Neutrophil (primary cell): ENCODE results near the gene UCN.

ENCODE experiments used
- H3K27ac ChIP-seq: fragments of 200-600 bp; sonication (generic); 2 replicates; pipeline ENCODE4 v1.5.1; 2016; ENCODE audit warnings: mild to moderate bottlenecking, moderate library complexity
- H3K27me3 ChIP-seq: fragments of 200-600 bp; sonication (generic); 2 replicates; pipeline ENCODE4 v1.6.0; 2016; ENCODE audit warnings: mild to moderate bottlenecking
- H3K36me3 ChIP-seq: fragments of 200-600 bp; sonication (generic); 2 replicates; pipeline ENCODE4 v1.5.1; 2017
- H3K4me1 ChIP-seq, 2 experiments: fragments of 200-600 bp in 1 of 2; sonication (generic) in 1 of 2; 1 replicate in 1 of 2; 2 replicates in 1 of 2; pipeline versions ENCODE4 v1.5.1 to v1.6.1; 2013 to 2016; ENCODE audit warnings: low read depth in 1 of 2, low read length in 1 of 2, mild to moderate bottlenecking in 1 of 2, moderate library complexity in 1 of 2; ENCODE audit not compliant: control insufficient read depth in 1 of 2, insufficient read depth in 1 of 2
- H3K4me3 ChIP-seq, 2 experiments: fragments of 200-600 bp in 1 of 2; sonication (generic) in 1 of 2; 1 replicate in 1 of 2; 2 replicates in 1 of 2; pipeline ENCODE4 v1.5.1; 2013 to 2016; ENCODE audit warnings: low read depth in 1 of 2, low read length in 1 of 2, mild to moderate bottlenecking in 1 of 2, moderate library complexity in 1 of 2
- H3K9me3 ChIP-seq: fragments of 200-600 bp; sonication (generic); 2 replicates; pipeline ENCODE4 v1.5.1; 2016
- TF ChIP-seq, protein P1 (sequence below): fragments of 200-600 bp; sonication (generic); IDR thresholded peaks from 2 replicates; pipeline ENCODE4 v1.5.1; 2016; ENCODE audit warnings: antibody characterized with exemption

The UCN gene

DNA sequence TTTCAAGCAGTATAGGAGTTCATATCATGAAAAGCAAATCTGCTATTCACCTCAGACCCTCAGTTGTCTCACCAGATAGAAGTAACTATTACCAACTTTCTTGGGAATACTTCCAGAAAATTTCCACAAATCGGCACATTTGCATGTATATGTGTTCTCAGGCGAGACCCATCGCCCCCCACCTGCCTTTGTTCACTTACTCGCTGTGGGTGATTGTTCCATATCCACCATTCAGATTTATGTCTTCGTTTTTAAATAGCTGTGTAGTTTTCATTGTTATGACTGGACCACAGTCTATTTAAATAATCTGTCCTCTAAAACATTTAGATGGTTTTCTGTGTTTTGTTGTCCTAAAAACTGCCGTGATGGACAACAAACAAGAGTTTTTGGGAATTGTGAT, 22.8 kb downstream of the UCN start:
- Histone ChIP-seq H3K27ac (no peak overlapping the region), H3K9me3 (no peaks in the 10 kb centered on the region), H3K4me1 (no peaks in the 10 kb centered on the region), H3K36me3 (no peaks in the 10 kb centered on the region), H3K27me3 (peaks cover 31% of the 10 kb centered on the region), H3K4me3 (no peak overlapping the region)
- TF ChIP-seq, protein P1, sequence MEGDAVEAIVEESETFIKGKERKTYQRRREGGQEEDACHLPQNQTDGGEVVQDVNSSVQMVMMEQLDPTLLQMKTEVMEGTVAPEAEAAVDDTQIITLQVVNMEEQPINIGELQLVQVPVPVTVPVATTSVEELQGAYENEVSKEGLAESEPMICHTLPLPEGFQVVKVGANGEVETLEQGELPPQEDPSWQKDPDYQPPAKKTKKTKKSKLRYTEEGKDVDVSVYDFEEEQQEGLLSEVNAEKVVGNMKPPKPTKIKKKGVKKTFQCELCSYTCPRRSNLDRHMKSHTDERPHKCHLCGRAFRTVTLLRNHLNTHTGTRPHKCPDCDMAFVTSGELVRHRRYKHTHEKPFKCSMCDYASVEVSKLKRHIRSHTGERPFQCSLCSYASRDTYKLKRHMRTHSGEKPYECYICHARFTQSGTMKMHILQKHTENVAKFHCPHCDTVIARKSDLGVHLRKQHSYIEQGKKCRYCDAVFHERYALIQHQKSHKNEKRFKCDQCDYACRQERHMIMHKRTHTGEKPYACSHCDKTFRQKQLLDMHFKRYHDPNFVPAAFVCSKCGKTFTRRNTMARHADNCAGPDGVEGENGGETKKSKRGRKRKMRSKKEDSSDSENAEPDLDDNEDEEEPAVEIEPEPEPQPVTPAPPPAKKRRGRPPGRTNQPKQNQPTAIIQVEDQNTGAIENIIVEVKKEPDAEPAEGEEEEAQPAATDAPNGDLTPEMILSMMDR: no peak

DNA sequence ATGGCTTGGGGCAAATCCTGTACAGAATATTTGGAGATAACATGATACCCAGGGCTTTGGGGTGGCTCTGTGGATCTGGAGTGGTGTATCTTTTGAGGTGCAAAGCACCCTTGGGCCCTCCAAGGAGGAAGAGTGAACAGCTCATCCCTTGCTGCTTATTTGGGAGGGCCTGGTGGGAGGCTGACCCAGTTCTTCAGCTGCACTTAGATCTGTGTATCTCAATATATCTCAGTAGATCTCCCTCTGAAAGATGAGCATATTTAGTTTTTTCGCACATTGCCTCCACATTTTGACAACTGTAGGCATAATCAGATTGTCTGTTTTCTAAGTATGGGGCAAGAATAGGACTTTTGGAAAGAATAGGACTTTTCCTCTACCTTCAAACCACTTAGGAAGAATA, 23.2 kb downstream of the UCN start:
- H3K36me3 ChIP-seq: no peaks in the 10 kb centered on the region
- peaks cover 27% of the 10 kb centered on the region for H3K27me3 ChIP-seq
- no peak overlapping the region for H3K4me3 ChIP-seq
- H3K4me1 ChIP-seq: no peaks in the 10 kb centered on the region
- no peaks in the 10 kb centered on the region for H3K9me3 ChIP-seq
- no peak overlapping the region for H3K27ac ChIP-seq
- TF ChIP-seq, protein P1: no peak

DNA sequence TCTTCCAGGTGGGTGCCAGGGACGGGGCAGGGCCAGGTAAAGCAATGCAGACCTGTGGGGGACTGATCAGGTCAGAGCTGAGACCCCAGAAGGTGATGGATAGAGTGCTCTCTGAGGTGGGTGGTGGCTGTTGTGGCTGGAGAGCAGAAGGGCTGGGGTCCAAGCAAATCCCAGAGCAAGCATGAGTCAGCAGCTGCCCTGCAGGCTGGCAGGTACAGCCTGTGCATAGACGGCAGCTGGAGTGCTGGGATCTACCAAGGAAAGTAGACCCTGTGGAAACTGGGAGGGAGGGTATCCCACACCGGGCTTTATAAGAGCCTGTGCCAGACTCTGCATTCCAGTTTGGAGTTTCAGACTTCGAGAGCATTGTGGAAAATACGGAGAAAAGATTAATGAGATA, 25.4 kb downstream of the UCN start:
- peaks cover 24% of the 10 kb centered on the region for H3K27me3 ChIP-seq
- H3K36me3 ChIP-seq: no peaks in the 10 kb centered on the region
- no peaks in the 10 kb centered on the region for H3K4me1 ChIP-seq
- TF ChIP-seq, protein P1: no peak
- H3K9me3 ChIP-seq: no peaks in the 10 kb centered on the region
- H3K27ac ChIP-seq: no peak overlapping the region
- H3K4me3 ChIP-seq: no peak overlapping the region

DNA sequence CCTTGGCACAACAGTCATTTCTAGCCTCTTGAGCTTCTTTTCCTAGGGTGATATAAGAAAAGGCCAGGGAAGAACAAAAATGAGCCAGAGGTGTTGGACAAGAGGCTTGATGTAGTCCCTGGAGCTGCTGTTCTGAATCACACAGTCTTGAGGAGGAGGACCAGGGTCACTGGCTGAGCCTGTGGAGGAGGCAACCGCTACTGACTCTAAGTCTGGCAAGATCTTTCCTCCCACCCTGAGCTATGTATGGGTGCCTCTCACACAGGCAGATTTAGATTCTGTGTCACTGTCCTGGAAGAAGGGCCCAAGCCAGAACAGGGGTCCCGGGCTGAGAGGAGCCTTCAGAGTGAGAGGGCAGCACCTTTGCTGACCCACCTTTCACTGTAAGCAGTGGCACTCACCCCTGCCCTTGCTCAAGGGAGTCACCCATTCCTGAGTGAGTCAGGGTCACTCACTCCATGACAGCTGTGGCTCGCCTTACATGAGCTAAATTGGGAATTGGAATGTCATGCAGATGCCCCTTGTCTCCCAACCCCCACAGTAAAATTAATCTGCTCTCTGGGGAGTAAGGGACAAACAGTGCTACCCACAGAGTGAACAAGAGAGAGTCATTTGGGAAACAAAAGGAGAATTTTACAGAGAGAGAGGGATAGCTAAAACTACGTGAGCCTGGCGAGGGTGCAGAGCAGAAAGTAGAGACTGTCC, 26.2 kb downstream of the UCN start, which contains the start of gene TRIM54:
TRIM54 (plus strand) TSS at position 575 of the 705 bp plus-strand sequence. CDS start 303 bp downstream, outside the sequence.
- H3K4me1 ChIP-seq: no peaks in the 10 kb centered on the region
- peaks cover 27% of the 10 kb centered on the region for H3K27me3 ChIP-seq
- H3K36me3 ChIP-seq: no peaks in the 10 kb centered on the region
- no peak within 1 kb of the TSS for H3K4me3 ChIP-seq
- TF ChIP-seq, protein P1: no peak
- no peaks in the 10 kb centered on the region for H3K9me3 ChIP-seq
- no peak within 1 kb of the TSS for H3K27ac ChIP-seq

DNA sequence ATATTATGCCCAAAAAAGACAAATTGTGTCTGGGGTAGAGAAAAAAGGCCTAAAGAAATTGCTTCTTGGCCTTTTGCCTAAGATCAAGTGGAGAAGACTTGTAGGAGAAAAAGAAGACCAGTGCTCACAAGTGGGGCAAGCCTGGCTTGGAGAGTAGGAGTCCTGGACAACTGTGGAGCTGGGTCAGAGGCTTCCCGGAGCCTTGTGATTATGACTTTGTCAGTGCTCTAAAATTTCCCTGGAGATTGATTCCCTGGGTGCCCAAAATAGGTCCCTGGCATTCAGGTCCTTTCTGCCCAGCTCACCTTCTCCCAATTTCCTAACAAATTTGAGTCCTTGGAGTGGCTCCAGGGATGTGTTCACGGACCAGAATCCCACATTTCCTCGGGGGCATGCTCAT, 26.8 kb downstream of the UCN start:
- no peak overlapping the region for H3K27ac ChIP-seq
- H3K27me3 ChIP-seq: peaks cover 29% of the 10 kb centered on the region
- TF ChIP-seq, protein P1: no peak

More for the DNA sequence above, 26.8 kb downstream of the UCN start:
- no peak overlapping the region for H3K4me3 ChIP-seq
- no peaks in the 10 kb centered on the region for H3K9me3 ChIP-seq
- H3K36me3 ChIP-seq: no peaks in the 10 kb centered on the region
- H3K4me1 ChIP-seq: no peaks in the 10 kb centered on the region
